ENCODE results near the gene CSH2. TPM values are rescaled to one million over a fixed set of nuclear protein-coding genes. Genes with fewer than 3 reads are reported as not detected.
A peak's percentile ranks its signal among the peaks of the same experiment; 100 is the strongest.

The CSH2 gene
- total and polyA plus RNA-seq, 9 of the 15 experiments (the other 6 are each of a cell fraction or from before 2014, with no cell fraction given), result not detected

GRCh38 chr17:63842540-63843386 is 30.7 kb downstream of the CSH2 start, which contains the start of gene SMARCD2 (continued):
- TF ChIP-seq SP1 (CRISPR knock-in tag; IDR thresholded peaks at IDR 0.05) (peak; percentile 99), DNMT1 (IDR thresholded peaks at IDR 0.05) (peak; percentile 81; the same call in 1 of the 2 replicates), ILK (tag; IDR thresholded peaks at IDR 0.05; ENCODE audit: borderline replicate concordance, low read depth) (no peak), ZBED1 (IDR thresholded peaks at IDR 0.05) (peak; percentile 87; the same call in 1 of the 2 replicates), SUPT5H (IDR thresholded peaks at IDR 0.05) (peak; percentile 88), REST (IDR thresholded peaks at IDR 0.05; ENCODE audit: borderline replicate concordance) (peak; percentile 50; the same call in 1 of the 2 replicates), REST (CRISPR knock-in tag; IDR thresholded peaks at IDR 0.05; ENCODE audit: low read depth) (peak; percentile 77; the same call in 1 of the 2 replicates), ZFP1 (CRISPR knock-in tag; IDR thresholded peaks at IDR 0.05) (no peak), ESRRA (IDR thresholded peaks at IDR 0.05; ENCODE audit: borderline replicate concordance, low read depth) (peak; percentile 50; the same call in 1 of the 2 replicates), MLLT1 (IDR thresholded peaks at IDR 0.05) (peak in 1 of 2 experiments; percentile 69; a peak in 2 of 4 replicates), TSHZ1 (CRISPR knock-in tag; IDR thresholded peaks at IDR 0.05) (no peak), PHF8 (IDR thresholded peaks at IDR 0.05; ENCODE audit: borderline replicate concordance, low read length) (peak; percentile 30; the same call in 1 of the 2 replicates), ZNF717 (CRISPR knock-in tag; IDR thresholded peaks at IDR 0.05) (no peak)

Measured in K562 (cell line).